Upper lobe of left lung (tissue), 6 donors: ENCODE results near the gene ACP6. TPM values are rescaled to one million over a fixed set of nuclear protein-coding genes. Genes with fewer than 3 reads are reported as not detected.

ENCODE experiments used
- ATAC-seq, 2 donors: fragments of 200-7000 bp; cut with Tn5 transposase; one replicate each; pipeline ENCODE4 v1.9.1; 2022; ENCODE audit warnings: mild to moderate bottlenecking in 2 of 2, moderate library complexity in 2 of 2; ENCODE audit not compliant: low FRiP score in 2 of 2
- DNase-seq, 2 donors: peaks; one replicate each; pipeline ENCODE4 v3.0.0-alpha.2; 2019 to 2020
- H3K27ac ChIP-seq, 4 donors: fragments of 200-600 bp; sonication (generic); one replicate each; pipeline ENCODE4 v1.5.1; 2016 to 2019
- H3K27me3 ChIP-seq, 4 donors: fragments of 200-600 bp; sonication (generic); one replicate each; pipeline ENCODE4 v1.5.1; 2017 to 2019
- H3K36me3 ChIP-seq, 4 donors: fragments of 200-600 bp; sonication (generic); one replicate each; pipeline ENCODE4 v1.5.1; 2016 to 2019
- H3K4me1 ChIP-seq, 4 donors: fragments of 200-600 bp; sonication (generic); one replicate each; pipeline ENCODE4 v1.5.1; 2018 to 2019
- H3K4me3 ChIP-seq, 4 donors: fragments of 200-600 bp; sonication (generic); one replicate each; pipeline ENCODE4 v1.5.1; 2017 to 2019; ENCODE audit warnings: mild to moderate bottlenecking in 2 of 4, moderate library complexity in 1 of 4
- H3K9me3 ChIP-seq, 4 donors: fragments of 200-600 bp; sonication (generic); one replicate each; pipeline ENCODE4 v1.5.1; 2018 to 2019
- CTCF ChIP-seq, 6 experiments: fragments of 450-650 bp in 4 of 6; fragments of 200-600 bp in 2 of 6; sonication (generic) in 2 of 6; IDR thresholded peaks; one replicate each; pipeline ENCODE4 v1.5.1; 2016 to 2019; ENCODE audit warnings: antibody characterized with exemption in 6 of 6
- EP300 ChIP-seq, 4 donors: sonication (generic); formaldehyde crosslinking; IDR thresholded peaks; one replicate each; pipeline ENCODE4 v1.5.1; 2017; ENCODE audit warnings: antibody characterized with exemption in 4 of 4, control low read depth in 2 of 4
- POLR2A ChIP-seq, 4 donors: fragments of 450-650 bp; IDR thresholded peaks; one replicate each; pipeline ENCODE4 v1.5.1; 2016 to 2017; ENCODE audit warnings: antibody characterized with exemption in 4 of 4, mild to moderate bottlenecking in 2 of 4
- POLR2AphosphoS5 ChIP-seq, 2 donors: sonication (generic); formaldehyde crosslinking; IDR thresholded peaks; one replicate each; pipeline ENCODE4 v1.5.1; 2017; ENCODE audit warnings: antibody characterized with exemption in 2 of 2
- WGBS, 2 donors: methylation state at CpG; one replicate each; pipeline ENCODE4 v1.1.5; 2017 to 2018; 5-methylcytosine and 5-hydroxymethylcytosine counted together
- total RNA-seq, 6 donors: library from RNA; depleted of rRNA in 4 of 6; stranded (reverse); fragments of >200 nt in 4 of 6; gene quantifications; one replicate each; pipeline versions ENCODE4 v1.1.0 to v1.2.1, GENCODE V29; 2016 to 2021
- donor health status: DM: no; HTN: no; CAD: no; lungs with moderate emphysema.
- donor health status: DM: no; HTN: yes; CAD: no; lungs with severe emphysema.

Gene ACP6
- total RNA-seq, 6 donors from 2014 or later = 8.1 to 60.8 (median 21.6) TPM

- Histone ChIP-seq H3K4me1 (no peaks in the 10 kb centered on the region), H3K4me3 (no peak overlapping the region), H3K36me3 (no peaks in the 10 kb centered on the region), H3K27ac (no peak overlapping the region), H3K9me3 (peaks cover 0 to 11% (median 5%) of the 10 kb centered on the region in 4 donors), H3K27me3 (no peaks in the 10 kb centered on the region)
- no peak for DNase-seq
- no peak for ATAC-seq
- WGBS, 2 donors = 44 to 56% methylated on average over 4 of the region's 4 CpGs
- no peak for TF ChIP-seq EP300 (IDR thresholded peaks at IDR 0.05)
Measured at GRCh38 chr1:147676311-147677085, 6.2 kb upstream of the ACP6 start.

- TF ChIP-seq POLR2A (IDR thresholded peaks at IDR 0.05) = no peak
- TF ChIP-seq POLR2AphosphoS5 (IDR thresholded peaks at IDR 0.05) = no peak
- TF ChIP-seq CTCF (IDR thresholded peaks at IDR 0.05) = no peak
- no peak for TF ChIP-seq EP300 (IDR thresholded peaks at IDR 0.05)
- 52 to 53% methylated on average over 2 of the region's 2 CpGs for WGBS, 2 donors
Measured at GRCh38 chr1:147673816-147674215, 3.5 kb upstream of the ACP6 start.

GRCh38 chr1:147673406-147673805, 3.1 kb upstream of the ACP6 start:
- WGBS, 2 donors = 59 to 65% methylated on average over 2 of the region's 2 CpGs
- Histone ChIP-seq H3K27ac (no peak overlapping the region), H3K9me3 (peaks cover 0 to 8% (median 5%) of the 10 kb centered on the region in 4 donors), H3K36me3 (no peaks in the 10 kb centered on the region), H3K27me3 (no peaks in the 10 kb centered on the region), H3K4me1 (peaks cover 0 to 16% (median 8%) of the 10 kb centered on the region in 4 donors), H3K4me3 (no peak overlapping the region)
- no peak for ATAC-seq
- no peak for DNase-seq
- no peak for TF ChIP-seq POLR2AphosphoS5 (IDR thresholded peaks at IDR 0.05)
- no peak for TF ChIP-seq CTCF (IDR thresholded peaks at IDR 0.05)

More at GRCh38 chr1:147673816-147674215, 3.5 kb upstream of the ACP6 start:
- Histone ChIP-seq H3K4me1 (peaks cover 0 to 12% (median 5%) of the 10 kb centered on the region in 4 donors), H3K27ac (no peak overlapping the region), H3K27me3 (no peaks in the 10 kb centered on the region), H3K9me3 (peaks cover 0 to 11% (median 5%) of the 10 kb centered on the region in 4 donors), H3K36me3 (no peaks in the 10 kb centered on the region), H3K4me3 (no peak overlapping the region)
- ATAC-seq = no peak
- DNase-seq = no peak

- Histone ChIP-seq H3K27ac (peak overlapping the region; percentile 65 to 90 (median 86)), H3K36me3 (no peaks in the 10 kb centered on the region), H3K4me3 (peak overlapping the region; percentile 72 to 96 (median 79)), H3K9me3 (no peaks in the 10 kb centered on the region), H3K27me3 (no peaks in the 10 kb centered on the region), H3K4me1 (peaks cover 0 to 16% (median 8%) of the 10 kb centered on the region in 4 donors)
- peak; percentile 77 to 90 for DNase-seq
- WGBS, 2 donors = 0 to 2% methylated on average over 8 to 42 of the region's 53 CpGs
- peak; percentile 69 to 85 for ATAC-seq
- TF ChIP-seq CTCF (IDR thresholded peaks at IDR 0.05) (peak in 1 of 6 experiments; percentile 9), EP300 (IDR thresholded peaks at IDR 0.05) (no peak), POLR2AphosphoS5 (IDR thresholded peaks at IDR 0.05) (no peak), POLR2A (IDR thresholded peaks at IDR 0.05) (peak in 1 of 4 donors; percentile 17)
Measured at GRCh38 chr1:147669469-147670318, 630 bp downstream of the ACP6 start.

- Histone ChIP-seq H3K27me3 (no peaks in the 10 kb centered on the region), H3K9me3 (no peaks in the 10 kb centered on the region), H3K27ac (no peak overlapping the region), H3K36me3 (no peaks in the 10 kb centered on the region), H3K4me1 (peaks cover 0 to 12% (median 8%) of the 10 kb centered on the region in 4 donors), H3K4me3 (no peak overlapping the region)
- DNase-seq = no peak
- 96% methylated on average over 2 of the region's 2 CpGs for WGBS, 2 donors
- TF ChIP-seq CTCF (IDR thresholded peaks at IDR 0.05) = no peak
- no peak for TF ChIP-seq EP300 (IDR thresholded peaks at IDR 0.05)
- no peak for TF ChIP-seq POLR2AphosphoS5 (IDR thresholded peaks at IDR 0.05)
- TF ChIP-seq POLR2A (IDR thresholded peaks at IDR 0.05) = no peak
- no peak for ATAC-seq
Measured at GRCh38 chr1:147665521-147665920, 4.8 kb downstream of the ACP6 start.
